GM19193 (cell line): ENCODE results near the gene FBXO8.

Experiments
- POLR2A ChIP-seq: IDR thresholded peaks from 4 replicates; pipeline ENCODE4 v1.6.1; 2011; ENCODE audit not compliant: insufficient read depth, insufficient read length; ENCODE audit errors: extremely low read depth

FBXO8 gene

GRCh38 chr4:174260099-174260498, 23.4 kb downstream of the FBXO8 start:
- no peak for TF ChIP-seq POLR2A

- TF ChIP-seq POLR2A = no peak
These were observed 23.9 kb downstream of the FBXO8 start for GRCh38 chr4:174259580-174259979.

GRCh38 chr4:174256277-174256713, 27.2 kb downstream of the FBXO8 start:
- no peak for TF ChIP-seq POLR2A

- TF ChIP-seq POLR2A = no peak
These were observed 27.7 kb downstream of the FBXO8 start for GRCh38 chr4:174255786-174256185.

- TF ChIP-seq POLR2A = no peak
These were observed 28.1 kb downstream of the FBXO8 start for GRCh38 chr4:174255374-174255773.

- TF ChIP-seq POLR2A = no peak
These were observed 28.9 kb downstream of the FBXO8 start for GRCh38 chr4:174254613-174255012.

GRCh38 chr4:174252412-174252811, 31.1 kb downstream of the FBXO8 start:
- TF ChIP-seq POLR2A = no peak

GRCh38 chr4:174248407-174248806, 35.1 kb downstream of the FBXO8 start:
- TF ChIP-seq POLR2A = no peak

- TF ChIP-seq POLR2A = no peak
These were observed 37.8 kb downstream of the FBXO8 start for GRCh38 chr4:174245714-174246113.

- TF ChIP-seq POLR2A = no peak
These were observed 39.0 kb downstream of the FBXO8 start for GRCh38 chr4:174244441-174244840.

GRCh38 chr4:174241162-174241561, 42.3 kb downstream of the FBXO8 start:
- TF ChIP-seq POLR2A = no peak

GRCh38 chr4:174236359-174236758, 47.1 kb downstream of the FBXO8 start:
- no peak for TF ChIP-seq POLR2A

- TF ChIP-seq POLR2A = no peak
These were observed 52.8 kb downstream of the FBXO8 start for GRCh38 chr4:174230680-174231079.

- TF ChIP-seq POLR2A = no peak
These were observed 53.3 kb downstream of the FBXO8 start for GRCh38 chr4:174230148-174230547.

GRCh38 chr4:174228988-174229387, 54.5 kb downstream of the FBXO8 start:
- TF ChIP-seq POLR2A = no peak

- no peak for TF ChIP-seq POLR2A
These were observed 58.0 kb downstream of the FBXO8 start for GRCh38 chr4:174225349-174226049.

- no peak for TF ChIP-seq POLR2A
These were observed 58.9 kb downstream of the FBXO8 start for GRCh38 chr4:174224550-174224949.
